ENCODE measurements around the gene CYTH4. TPM values are rescaled to one million over a fixed set of nuclear protein-coding genes. Genes with fewer than 3 reads are reported as not detected.

CYTH4 gene
- total RNA-seq, 1 experiment from 2014 or later = 0.36 TPM

- H3K4me3 ChIP-seq = no peak overlapping the region
- H3K9me3 ChIP-seq = no peaks in the 10 kb centered on the region
- no peaks in the 10 kb centered on the region for H3K36me3 ChIP-seq
- DNase-seq = no peak
- H3K27me3 ChIP-seq = no peaks in the 10 kb centered on the region
Measured at GRCh38 chr22:37357446-37358075, 75.3 kb downstream of the CYTH4 start.

GRCh38 chr22:37358386-37358785 lies 76.1 kb downstream of the CYTH4 start:
- no peaks in the 10 kb centered on the region for H3K9me3 ChIP-seq
- H3K27me3 ChIP-seq = no peaks in the 10 kb centered on the region
- H3K4me3 ChIP-seq = no peak overlapping the region
- peak; percentile 32 for DNase-seq
- H3K36me3 ChIP-seq = no peaks in the 10 kb centered on the region

GRCh38 chr22:37358917-37359316 lies 76.6 kb downstream of the CYTH4 start:
- Histone ChIP-seq H3K4me3 (no peak overlapping the region), H3K36me3 (no peaks in the 10 kb centered on the region), H3K27me3 (no peaks in the 10 kb centered on the region), H3K9me3 (no peaks in the 10 kb centered on the region)
- DNase-seq = peak; percentile 57

GRCh38 chr22:37362621-37363020 lies 80.3 kb downstream of the CYTH4 start:
- Histone ChIP-seq H3K4me3 (no peak overlapping the region), H3K36me3 (no peaks in the 10 kb centered on the region), H3K9me3 (no peaks in the 10 kb centered on the region), H3K27me3 (no peaks in the 10 kb centered on the region)
- DNase-seq = no peak

GRCh38 chr22:37363261-37363992 lies 81.1 kb downstream of the CYTH4 start:
- Histone ChIP-seq H3K4me3 (no peak overlapping the region), H3K27me3 (no peaks in the 10 kb centered on the region), H3K9me3 (no peaks in the 10 kb centered on the region), H3K36me3 (no peaks in the 10 kb centered on the region)
- DNase-seq = no peak

Other genes starting within 250 kb of the CYTH4 start
- gene KCTD17, start 230.8 kb upstream of the CYTH4 start, total RNA-seq (2014; rRNA removed; shearing (Covaris generic); ENCODE audit: low replicate concordance) = 7.6 and 29.1 TPM in 2 replicates
- gene TMPRSS6, start 172.8 kb upstream of the CYTH4 start, total RNA-seq (2014; rRNA removed; shearing (Covaris generic); ENCODE audit: low replicate concordance) = not detected in 2 replicates
- not detected in 2 replicates for gene IL2RB, start 132.6 kb upstream of the CYTH4 start, total RNA-seq (2014; rRNA removed; shearing (Covaris generic); ENCODE audit: low replicate concordance)
- 3.9 and 23.9 TPM in 2 replicates for gene C1QTNF6, start 94.3 kb upstream of the CYTH4 start, total RNA-seq (2014; rRNA removed; shearing (Covaris generic); ENCODE audit: low replicate concordance)
- gene SSTR3, start 70.0 kb upstream of the CYTH4 start, total RNA-seq (2014; rRNA removed; shearing (Covaris generic); ENCODE audit: low replicate concordance) = not detected in 2 replicates
- not detected in 2 replicates for gene RAC2, start 38.2 kb upstream of the CYTH4 start, total RNA-seq (2014; rRNA removed; shearing (Covaris generic); ENCODE audit: low replicate concordance)
- 0.07 TPM in 1 of 2 replicates, not detected in the other for gene ELFN2, start 145.0 kb downstream of the CYTH4 start, total RNA-seq (2014; rRNA removed; shearing (Covaris generic); ENCODE audit: low replicate concordance)
- 0.27 and 0.66 TPM in 2 replicates for gene MFNG, start 203.9 kb downstream of the CYTH4 start, total RNA-seq (2014; rRNA removed; shearing (Covaris generic); ENCODE audit: low replicate concordance)
- gene CARD10, start 236.9 kb downstream of the CYTH4 start, total RNA-seq (2014; rRNA removed; shearing (Covaris generic); ENCODE audit: low replicate concordance) = 17.1 and 18.9 TPM in 2 replicates

All from MG63 (cell line).